Activated CD4-positive, alpha-beta T cell treated with anti-CD3 and anti-CD28 coated beads, Interleukin-2, amount 10 ng/mL, durations not matched to agents 24 days and 14 days (primary cell): Measurements from ENCODE around the gene SEMA3C. TPM values are rescaled to one million over a fixed set of nuclear protein-coding genes. Genes with fewer than 3 reads are reported as not detected.

ENCODE experiments used
- DNase-seq: peaks from one replicate; pipeline ENCODE4 v3.0.0; 2022
- H3K27ac Mint-ChIP-seq: one replicate; pipeline ENCODE4 v1.8.0; 2022; ENCODE audit warnings: mild to moderate bottlenecking, mixed read lengths
- H3K27me3 Mint-ChIP-seq: one replicate; pipeline ENCODE4 v1.8.0; 2022; ENCODE audit warnings: mixed read lengths
- H3K36me3 Mint-ChIP-seq: one replicate; pipeline ENCODE4 v1.8.0; 2022; ENCODE audit warnings: low read depth, mild to moderate bottlenecking, mixed read lengths
- H3K4me1 Mint-ChIP-seq: one replicate; pipeline ENCODE4 v1.8.0; 2021; ENCODE audit warnings: mixed read lengths
- H3K4me3 Mint-ChIP-seq: one replicate; pipeline ENCODE4 v1.8.0; 2022; ENCODE audit warnings: mild to moderate bottlenecking, moderate library complexity, mixed read lengths
- H3K9me3 Mint-ChIP-seq: one replicate; pipeline ENCODE4 v1.8.0; 2021; ENCODE audit warnings: mixed read lengths
- intact Hi-C: fragments of 100-400 bp; cut with micrococcal nuclease; formaldehyde crosslinking; loops from one replicate; pipeline ENCODE4 v1.15.1; 2023
- total RNA-seq: library from RNA; stranded (reverse); gene quantifications from 2 replicates; pipeline ENCODE4 v1.2.3, GENCODE V29; 2022

The SEMA3C gene
- total RNA-seq, 1 donor from 2014 or later = not detected

- no peak overlapping the region for H3K27ac Mint-ChIP-seq
- intact Hi-C loops = no loop called here
- no peaks in the 10 kb centered on the region for H3K9me3 Mint-ChIP-seq
- H3K36me3 Mint-ChIP-seq = no peaks in the 10 kb centered on the region
- H3K4me1 Mint-ChIP-seq = peaks cover 5% of the 10 kb centered on the region
- peaks cover 44% of the 10 kb centered on the region for H3K27me3 Mint-ChIP-seq
- no peak for DNase-seq
- H3K4me3 Mint-ChIP-seq = no peak overlapping the region
Measured at GRCh38 chr7:80916770-80917741, 1.8 kb downstream of the SEMA3C start.

GRCh38 chr7:80910228-80910627 is 8.6 kb downstream of the SEMA3C start:
- H3K27ac Mint-ChIP-seq = no peak overlapping the region
- no peaks in the 10 kb centered on the region for H3K9me3 Mint-ChIP-seq
- H3K36me3 Mint-ChIP-seq = no peaks in the 10 kb centered on the region
- H3K4me1 Mint-ChIP-seq = no peaks in the 10 kb centered on the region
- no peak for DNase-seq
- H3K4me3 Mint-ChIP-seq = no peak overlapping the region
- intact Hi-C loops = no loop called here
- no peaks in the 10 kb centered on the region for H3K27me3 Mint-ChIP-seq

- H3K9me3 Mint-ChIP-seq = no peaks in the 10 kb centered on the region
- no peak overlapping the region for H3K4me3 Mint-ChIP-seq
- no peak for DNase-seq
- H3K4me1 Mint-ChIP-seq = no peaks in the 10 kb centered on the region
- no peaks in the 10 kb centered on the region for H3K27me3 Mint-ChIP-seq
- intact Hi-C loops = no loop called here
- no peak overlapping the region for H3K27ac Mint-ChIP-seq
- no peaks in the 10 kb centered on the region for H3K36me3 Mint-ChIP-seq
Measured at GRCh38 chr7:80908360-80908797, 10.5 kb downstream of the SEMA3C start.

- no peak overlapping the region for H3K4me3 Mint-ChIP-seq
- no peaks in the 10 kb centered on the region for H3K9me3 Mint-ChIP-seq
- DNase-seq = no peak
- no peaks in the 10 kb centered on the region for H3K27me3 Mint-ChIP-seq
- H3K4me1 Mint-ChIP-seq = no peaks in the 10 kb centered on the region
- no peak overlapping the region for H3K27ac Mint-ChIP-seq
- no peaks in the 10 kb centered on the region for H3K36me3 Mint-ChIP-seq
- intact Hi-C loops = no loop called here
Measured at GRCh38 chr7:80907612-80908011, 11.2 kb downstream of the SEMA3C start.

GRCh38 chr7:80907141-80907601 is 11.7 kb downstream of the SEMA3C start:
- H3K36me3 Mint-ChIP-seq = no peaks in the 10 kb centered on the region
- H3K27me3 Mint-ChIP-seq = no peaks in the 10 kb centered on the region
- intact Hi-C loops = no loop called here
- no peak for DNase-seq
- no peak overlapping the region for H3K4me3 Mint-ChIP-seq
- H3K27ac Mint-ChIP-seq = no peak overlapping the region
- no peaks in the 10 kb centered on the region for H3K4me1 Mint-ChIP-seq
- no peaks in the 10 kb centered on the region for H3K9me3 Mint-ChIP-seq

- no peaks in the 10 kb centered on the region for H3K4me1 Mint-ChIP-seq
- H3K27me3 Mint-ChIP-seq = no peaks in the 10 kb centered on the region
- no peak overlapping the region for H3K4me3 Mint-ChIP-seq
- no peaks in the 10 kb centered on the region for H3K9me3 Mint-ChIP-seq
- DNase-seq = no peak
- H3K27ac Mint-ChIP-seq = no peak overlapping the region
- intact Hi-C loops = no loop called here
- H3K36me3 Mint-ChIP-seq = no peaks in the 10 kb centered on the region
Measured at GRCh38 chr7:80905334-80905733, 13.5 kb downstream of the SEMA3C start.

- no peak overlapping the region for H3K27ac Mint-ChIP-seq
- no peak for DNase-seq
- no peaks in the 10 kb centered on the region for H3K27me3 Mint-ChIP-seq
- no peak overlapping the region for H3K4me3 Mint-ChIP-seq
- H3K4me1 Mint-ChIP-seq = no peaks in the 10 kb centered on the region
- intact Hi-C loops = no loop called here
- H3K9me3 Mint-ChIP-seq = no peaks in the 10 kb centered on the region
- no peaks in the 10 kb centered on the region for H3K36me3 Mint-ChIP-seq
Measured at GRCh38 chr7:80902716-80903308, 16.0 kb downstream of the SEMA3C start.

- intact Hi-C loops = no loop called here
- H3K27me3 Mint-ChIP-seq = no peaks in the 10 kb centered on the region
- H3K4me3 Mint-ChIP-seq = no peak overlapping the region
- no peak overlapping the region for H3K27ac Mint-ChIP-seq
- H3K36me3 Mint-ChIP-seq = no peaks in the 10 kb centered on the region
- H3K4me1 Mint-ChIP-seq = no peaks in the 10 kb centered on the region
- no peak for DNase-seq
- no peaks in the 10 kb centered on the region for H3K9me3 Mint-ChIP-seq
Measured at GRCh38 chr7:80902019-80902418, 16.8 kb downstream of the SEMA3C start.

- Mint-ChIP-seq H3K27me3 (no peaks in the 10 kb centered on the region), H3K9me3 (no peaks in the 10 kb centered on the region), H3K36me3 (no peaks in the 10 kb centered on the region), H3K4me3 (no peak overlapping the region), H3K4me1 (no peaks in the 10 kb centered on the region), H3K27ac (no peak overlapping the region)
- intact Hi-C loops = no loop called here
- no peak for DNase-seq
Measured at GRCh38 chr7:80900583-80901576, 18.0 kb downstream of the SEMA3C start.

- no peak overlapping the region for H3K4me3 Mint-ChIP-seq
- intact Hi-C loops = no loop called here
- H3K4me1 Mint-ChIP-seq = no peaks in the 10 kb centered on the region
- H3K36me3 Mint-ChIP-seq = no peaks in the 10 kb centered on the region
- H3K9me3 Mint-ChIP-seq = no peaks in the 10 kb centered on the region
- DNase-seq = no peak
- no peak overlapping the region for H3K27ac Mint-ChIP-seq
- no peaks in the 10 kb centered on the region for H3K27me3 Mint-ChIP-seq
Measured at GRCh38 chr7:80896906-80897598, 21.8 kb downstream of the SEMA3C start.

GRCh38 chr7:80895056-80895455 is 23.8 kb downstream of the SEMA3C start:
- no peak for DNase-seq
- intact Hi-C loops = no loop called here
- Mint-ChIP-seq H3K4me3 (no peak overlapping the region), H3K4me1 (no peaks in the 10 kb centered on the region), H3K9me3 (no peaks in the 10 kb centered on the region), H3K27me3 (no peaks in the 10 kb centered on the region), H3K27ac (no peak overlapping the region), H3K36me3 (no peaks in the 10 kb centered on the region)

GRCh38 chr7:80891259-80891544 is 27.6 kb downstream of the SEMA3C start:
- Mint-ChIP-seq H3K36me3 (no peaks in the 10 kb centered on the region), H3K4me3 (no peak overlapping the region), H3K9me3 (no peaks in the 10 kb centered on the region), H3K4me1 (no peaks in the 10 kb centered on the region), H3K27ac (no peak overlapping the region), H3K27me3 (no peaks in the 10 kb centered on the region)
- intact Hi-C loops = no loop called here
- no peak for DNase-seq
